Stimulated activated CD4-positive, alpha-beta T cell treated with anti-CD3 and anti-CD28 coated beads, Interleukin-1b, Interleukin-23, amount 100 ng/mL, for 4 hours (primary cell): ENCODE data around the gene SLC7A8.

Experiments used
- DNase-seq, 2 donors: peaks; one replicate each; pipeline ENCODE4 v3.0.0-alpha.2; 2020; ENCODE audit warnings: low read depth in 2 of 2

The SLC7A8 gene

DNA sequence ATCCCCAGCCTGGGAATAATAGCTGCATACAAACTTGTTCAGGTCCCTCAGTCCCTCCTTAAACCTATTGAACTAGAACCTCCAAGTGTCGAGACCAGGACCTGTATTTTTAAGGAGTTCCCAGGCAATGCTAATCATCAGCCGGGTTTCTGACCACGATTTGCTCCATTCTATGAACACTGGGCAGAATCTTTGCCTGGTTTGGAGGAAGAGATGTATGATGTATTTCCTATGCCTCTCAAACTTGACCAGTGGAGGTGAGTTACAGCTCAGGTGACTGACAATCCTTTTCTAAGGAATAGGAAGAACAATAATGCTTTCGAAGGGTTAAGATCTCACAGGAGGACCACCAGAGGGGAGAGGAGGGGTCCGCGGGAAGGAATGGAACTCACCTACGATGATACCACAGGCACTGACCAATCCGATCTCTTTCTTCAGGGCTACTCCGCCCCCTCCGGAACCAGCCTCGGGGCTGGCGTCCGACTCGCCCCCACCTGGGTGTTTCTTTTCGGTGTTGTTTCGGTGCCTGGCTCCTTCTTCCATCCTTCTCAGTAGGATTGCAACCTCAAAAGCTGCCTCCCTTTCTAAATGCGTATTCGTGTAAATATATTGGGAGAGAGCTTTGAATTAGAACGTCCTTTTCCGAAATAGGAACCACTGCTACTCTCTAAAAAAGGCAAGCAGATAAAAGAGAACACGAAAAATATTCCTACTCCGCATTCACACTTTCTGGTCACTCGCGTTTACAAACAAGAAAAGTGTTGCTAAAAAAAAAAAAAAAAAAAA is 895 bp downstream of the SLC7A8 start:
- DNase-seq: peak; percentile 8 to 11

DNA sequence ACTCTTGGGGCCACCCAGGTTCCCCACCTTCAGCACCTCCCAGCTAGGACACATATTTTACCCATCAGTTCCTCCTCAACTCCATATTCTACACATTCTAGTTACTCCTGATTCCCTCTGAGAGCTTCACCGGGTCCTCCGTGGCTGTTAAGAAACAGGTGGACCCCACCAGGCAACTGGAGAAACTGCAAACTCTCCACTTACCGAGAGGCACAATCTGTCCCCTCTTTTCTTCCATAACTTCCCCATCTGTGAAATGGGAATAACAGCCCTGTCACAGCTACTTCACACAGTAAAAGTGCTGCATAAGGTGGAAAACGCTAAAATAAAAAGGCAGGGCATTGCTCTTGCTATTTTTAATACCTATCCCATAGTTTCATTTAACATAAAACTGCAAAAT is 1.5 kb downstream of the SLC7A8 start:
- no peak for DNase-seq

DNA sequence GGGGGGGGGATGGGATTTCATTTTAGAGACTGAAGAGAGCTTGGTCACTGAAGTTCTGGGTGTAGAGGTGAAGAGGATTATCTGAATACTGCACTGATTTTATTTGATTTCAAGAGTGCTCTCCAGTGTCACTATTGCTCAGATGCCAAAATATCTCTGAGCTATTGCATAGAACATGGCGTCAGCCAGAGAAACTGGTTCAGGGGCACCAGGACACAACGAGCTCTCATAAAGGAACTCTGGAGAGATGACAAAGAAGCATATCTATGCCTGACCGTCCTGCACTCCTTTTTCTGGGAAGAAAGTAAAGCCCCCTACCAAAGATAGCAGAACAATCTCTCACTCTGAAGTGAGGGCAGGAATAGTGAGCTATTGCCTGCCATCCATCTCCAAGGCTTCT is 2.0 kb downstream of the SLC7A8 start:
- no peak for DNase-seq

DNA sequence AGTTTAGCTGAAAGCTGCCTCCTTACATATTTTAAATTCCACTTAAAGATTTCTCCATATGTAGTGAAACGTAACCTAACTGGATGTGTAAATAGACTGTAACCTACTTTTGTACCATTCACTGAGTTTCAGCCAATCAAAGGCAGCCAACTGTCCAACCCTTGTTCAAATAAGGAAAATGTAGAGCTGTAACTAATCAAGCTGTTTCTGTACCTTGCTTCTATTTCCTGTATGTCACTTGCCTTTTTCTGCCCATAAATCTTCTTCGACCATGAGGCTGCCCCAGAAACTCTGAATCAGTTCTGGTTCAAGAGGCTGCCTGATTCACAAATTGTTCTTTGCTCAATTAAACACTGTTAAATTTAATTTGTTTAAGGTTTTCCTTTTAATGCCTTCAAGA is 6.3 kb downstream of the SLC7A8 start:
- DNase-seq: no peak

DNA sequence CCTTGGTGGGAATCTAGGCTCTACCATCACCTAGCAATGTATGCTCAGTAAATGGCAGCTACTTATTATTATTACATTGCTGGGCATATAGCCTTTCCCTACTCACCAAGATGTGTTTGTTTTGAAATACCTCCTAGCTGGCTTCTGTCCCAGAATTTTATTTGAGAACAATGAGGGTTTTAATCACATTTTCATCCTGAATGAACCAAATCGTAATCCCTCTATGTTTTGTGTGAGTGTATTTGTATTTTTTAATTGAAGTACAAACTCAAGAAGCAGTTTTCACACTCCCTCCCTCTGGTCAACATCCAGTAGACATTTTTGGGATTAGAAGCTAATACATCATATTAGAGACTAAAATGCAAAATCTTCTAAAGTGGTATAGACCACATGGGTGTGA is 7.6 kb downstream of the SLC7A8 start:
- no peak for DNase-seq

DNA sequence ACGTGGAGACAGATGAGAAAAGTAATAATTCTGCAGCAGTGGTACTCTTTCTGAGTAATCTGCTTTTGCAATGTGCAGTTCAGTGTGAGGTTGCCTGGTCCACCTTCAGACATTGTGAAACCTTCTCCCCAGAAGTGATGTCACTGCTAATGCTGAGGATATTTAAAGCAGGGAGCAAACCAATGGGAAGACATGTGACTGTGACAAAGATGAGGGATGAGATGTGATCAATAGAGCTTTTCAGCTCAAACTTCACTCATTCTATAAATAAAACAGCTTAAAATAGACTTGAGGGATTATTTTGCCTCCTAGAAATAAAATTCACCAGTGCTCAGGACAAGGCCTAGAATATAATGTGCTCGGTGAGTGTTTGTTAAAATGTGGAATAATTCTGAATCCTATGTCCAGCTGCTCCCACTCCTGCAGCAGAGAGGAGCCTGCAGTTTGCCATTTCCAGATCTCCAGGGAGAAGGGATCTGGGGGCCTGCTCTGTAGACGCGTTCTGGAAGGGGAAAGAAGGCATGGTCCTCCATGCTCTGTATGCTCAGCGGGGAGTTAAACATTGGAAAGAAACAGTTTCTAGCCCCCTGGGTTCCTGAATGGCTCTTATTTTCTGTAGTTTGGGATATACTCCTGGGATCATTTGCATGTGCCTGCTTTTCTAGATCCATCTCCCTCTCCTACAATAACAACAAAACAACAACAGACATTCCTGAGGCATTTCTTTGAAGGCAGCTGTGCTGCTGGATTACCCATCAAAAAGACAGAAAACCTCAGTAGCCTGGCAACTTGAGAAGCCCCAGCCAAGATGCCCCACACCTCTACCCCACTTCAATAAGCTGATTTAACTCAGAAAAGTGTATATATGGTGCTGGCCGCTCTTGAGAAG is 8.9 kb downstream of the SLC7A8 start:
- no peak for DNase-seq

DNA sequence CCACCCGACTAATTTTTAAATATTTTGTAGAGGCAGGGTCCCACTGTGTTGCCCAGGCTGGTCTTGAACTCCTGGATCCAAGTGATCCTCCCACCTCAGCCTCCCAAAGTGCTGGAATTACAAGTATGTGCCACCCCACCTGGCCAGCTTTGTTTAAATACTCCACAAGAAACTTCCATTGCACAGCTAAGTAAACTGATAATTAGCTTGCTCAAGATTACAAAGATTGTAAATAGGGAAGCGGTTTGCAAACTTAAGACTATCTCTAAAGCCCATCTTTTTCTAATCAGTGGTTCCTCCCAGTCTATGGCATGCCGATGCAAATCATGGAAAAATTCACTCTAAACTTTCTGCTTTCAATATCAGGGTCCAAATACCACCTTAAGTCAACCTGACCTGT is 9.7 kb downstream of the SLC7A8 start:
- no peak for DNase-seq

DNA sequence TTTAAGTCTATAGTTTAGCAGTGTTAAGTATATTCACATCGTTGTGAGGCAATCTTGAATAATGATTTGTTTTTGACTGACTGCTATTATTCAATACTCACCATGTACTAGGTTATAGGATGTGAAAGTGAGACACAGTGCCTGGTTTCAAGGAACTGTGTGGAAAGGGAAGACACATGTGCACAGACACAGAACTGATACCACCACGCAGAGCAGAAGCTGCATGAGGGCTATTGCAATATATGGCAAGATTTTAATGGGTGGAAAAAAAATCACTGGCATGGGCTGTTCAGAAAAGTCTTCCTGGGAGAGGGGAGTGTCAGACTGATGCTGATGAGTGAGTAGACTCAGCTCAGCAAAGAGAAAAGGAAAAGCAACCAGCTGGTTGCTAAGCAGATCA is 10.4 kb downstream of the SLC7A8 start:
- no peak for DNase-seq

DNA sequence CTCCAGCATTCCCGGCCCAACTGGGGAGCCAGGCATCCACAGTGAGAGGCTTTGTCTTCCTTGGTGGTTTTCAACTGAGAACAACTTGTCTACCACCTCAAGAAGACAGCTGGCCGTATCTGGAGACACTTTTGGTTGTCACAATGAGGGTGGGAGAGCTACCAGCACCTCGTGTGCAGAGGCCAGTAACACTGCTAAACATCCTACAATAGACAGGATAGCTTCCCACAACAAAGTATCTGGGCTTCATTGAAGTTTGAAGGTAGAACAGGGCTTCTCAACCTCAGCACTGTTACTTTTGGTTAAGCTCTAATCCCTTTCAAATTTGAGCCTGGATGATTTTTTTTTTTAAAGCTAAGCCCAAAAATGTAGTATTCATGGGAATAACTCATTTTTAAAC is 10.9 kb downstream of the SLC7A8 start:
- no peak for DNase-seq

DNA sequence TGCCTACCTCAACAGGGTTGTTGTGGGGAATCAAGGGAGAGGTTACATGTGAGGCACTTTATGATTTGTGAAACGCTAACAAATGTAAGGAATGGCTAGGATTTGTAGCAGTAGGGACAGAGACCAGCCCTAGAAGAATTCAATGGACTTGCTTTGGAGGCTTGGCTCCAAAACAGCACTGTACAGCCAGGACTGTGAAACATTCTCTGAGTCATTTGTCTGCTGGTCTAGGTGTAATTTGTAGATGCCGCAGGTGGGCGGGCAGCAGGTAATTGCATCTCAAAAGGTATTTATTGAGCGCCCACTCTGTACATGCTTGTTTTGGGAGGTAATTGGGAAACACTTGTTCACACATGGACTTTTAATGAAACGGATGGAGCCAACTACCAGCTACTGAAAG is 11.4 kb downstream of the SLC7A8 start:
- DNase-seq: no peak

DNA sequence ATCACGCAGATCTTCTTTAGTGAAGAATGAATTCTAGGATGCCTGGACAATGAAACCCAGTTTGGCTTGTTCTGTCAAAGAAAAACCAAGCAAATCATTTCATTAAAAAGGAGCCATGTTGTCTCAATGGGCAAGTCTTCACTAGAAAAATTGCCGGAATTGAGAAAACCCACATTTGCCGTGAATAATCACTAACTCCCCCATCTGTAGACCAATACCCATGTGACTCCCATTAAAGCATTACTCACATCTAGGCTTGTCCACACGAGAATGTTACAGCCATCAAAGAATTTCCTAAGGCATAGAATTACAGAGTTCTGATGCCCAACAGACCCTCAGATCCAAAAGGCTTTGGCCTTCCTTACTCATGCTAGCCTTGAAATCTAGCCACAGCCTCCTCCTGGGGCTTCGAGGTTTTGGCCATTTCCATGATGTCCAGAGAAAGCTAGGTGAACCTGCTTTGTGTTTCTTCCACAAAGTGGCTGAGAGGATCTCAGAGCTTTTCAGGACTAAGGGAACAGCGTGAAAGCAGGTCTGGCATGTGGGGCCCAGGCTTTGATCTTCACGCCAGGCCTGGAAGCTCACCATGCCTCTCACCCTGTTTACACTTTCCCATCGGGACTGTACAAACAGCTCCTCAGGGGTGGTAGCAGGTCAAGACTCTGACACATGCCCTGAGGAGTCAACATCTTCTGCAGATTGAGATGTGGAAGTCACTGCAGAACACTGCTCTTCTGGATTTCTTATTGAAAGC is 12.1 kb downstream of the SLC7A8 start:
- DNase-seq: no peak

DNA sequence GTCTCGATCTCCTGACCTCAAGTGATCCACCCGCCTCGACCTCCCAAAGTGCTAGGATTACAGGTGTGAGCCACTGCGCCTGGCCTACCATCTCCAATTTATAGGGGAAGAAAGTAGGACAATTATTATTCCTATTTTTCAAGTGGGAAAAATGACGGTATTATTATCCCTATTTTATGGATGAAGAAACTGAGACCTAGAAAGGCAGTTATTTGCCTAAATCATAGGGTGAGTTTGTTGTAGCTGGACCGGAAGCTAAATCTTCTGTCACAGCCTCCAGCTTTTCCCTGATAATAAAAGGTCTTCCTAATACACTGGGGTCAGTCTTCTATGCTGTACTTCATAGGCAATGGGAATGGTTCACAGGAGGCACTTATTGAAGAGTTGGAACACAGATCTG is 13.8 kb downstream of the SLC7A8 start:
- no peak for DNase-seq

DNA sequence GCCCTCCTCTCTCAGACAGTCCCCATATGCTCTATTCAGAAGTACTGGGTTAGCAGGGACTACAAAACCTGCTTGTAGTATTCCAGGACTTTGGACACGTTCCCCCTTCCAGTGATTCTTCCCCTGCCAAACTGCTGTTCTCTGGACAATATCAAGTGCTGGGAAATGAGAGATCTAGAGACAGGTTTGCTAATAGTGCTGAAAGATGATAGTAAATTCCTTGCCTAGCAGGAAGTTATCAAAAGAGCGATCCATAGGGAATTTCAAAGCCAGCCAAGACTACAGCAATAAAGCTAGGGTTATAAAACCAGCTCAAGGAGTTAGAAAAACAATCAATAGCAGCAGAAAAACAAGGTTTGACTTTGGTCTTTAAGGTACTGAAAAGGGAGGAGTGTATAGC is 15.2 kb downstream of the SLC7A8 start:
- no peak for DNase-seq

DNA sequence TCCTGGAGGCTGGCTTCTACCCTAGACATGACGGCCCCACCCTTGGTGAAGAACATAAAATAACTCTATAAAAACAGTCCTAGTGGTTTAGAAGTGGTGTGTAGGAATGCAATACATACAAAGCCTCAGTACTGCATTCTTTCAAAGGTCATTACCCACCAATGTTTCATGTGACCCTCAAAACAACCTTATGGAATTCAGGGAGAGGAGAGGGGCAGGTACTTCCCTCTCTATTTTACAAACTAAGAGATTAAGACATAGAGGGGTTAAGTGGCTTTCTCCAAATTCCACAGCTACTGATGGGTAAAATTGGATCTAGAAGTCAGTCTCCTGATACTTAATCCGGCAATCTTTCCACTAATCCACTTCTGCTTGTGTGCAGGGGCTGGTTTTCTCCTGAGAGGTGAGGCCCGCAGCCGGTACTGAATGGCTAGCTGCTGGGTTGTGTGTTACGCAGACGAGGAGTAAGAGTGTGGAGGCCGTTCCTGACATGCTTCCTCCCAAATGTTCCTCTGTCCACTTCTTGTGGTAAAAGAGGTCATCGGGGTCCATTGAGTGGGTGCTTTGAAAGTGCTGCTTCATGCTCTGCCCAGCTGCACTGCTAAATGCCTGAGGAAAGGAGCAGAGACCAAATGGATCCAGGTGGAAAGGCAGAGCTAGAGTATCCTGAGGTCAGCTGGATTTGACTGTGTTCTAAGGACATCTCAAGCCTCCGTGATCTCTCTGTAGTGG is 16.2 kb downstream of the SLC7A8 start:
- DNase-seq: no peak

DNA sequence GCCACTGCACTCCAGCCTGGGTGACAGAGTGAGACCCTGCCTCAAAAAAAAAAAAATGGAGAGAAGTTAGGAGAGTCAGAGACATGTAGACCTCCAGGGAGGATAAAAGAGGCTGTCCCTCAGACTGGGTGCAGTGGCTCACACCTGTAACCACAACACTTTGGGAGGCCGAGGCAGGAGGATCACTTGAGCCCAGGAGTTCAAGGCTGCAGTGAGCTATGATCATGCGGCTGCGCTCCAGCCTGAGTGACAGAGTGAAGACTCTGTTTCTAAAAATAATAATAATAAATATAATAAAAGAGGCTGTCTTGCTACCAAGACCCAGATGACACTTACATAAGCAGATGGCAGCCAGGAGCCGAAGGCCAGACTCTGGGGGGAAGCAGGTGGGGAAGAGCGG is 18.5 kb downstream of the SLC7A8 start:
- DNase-seq: no peak

DNA sequence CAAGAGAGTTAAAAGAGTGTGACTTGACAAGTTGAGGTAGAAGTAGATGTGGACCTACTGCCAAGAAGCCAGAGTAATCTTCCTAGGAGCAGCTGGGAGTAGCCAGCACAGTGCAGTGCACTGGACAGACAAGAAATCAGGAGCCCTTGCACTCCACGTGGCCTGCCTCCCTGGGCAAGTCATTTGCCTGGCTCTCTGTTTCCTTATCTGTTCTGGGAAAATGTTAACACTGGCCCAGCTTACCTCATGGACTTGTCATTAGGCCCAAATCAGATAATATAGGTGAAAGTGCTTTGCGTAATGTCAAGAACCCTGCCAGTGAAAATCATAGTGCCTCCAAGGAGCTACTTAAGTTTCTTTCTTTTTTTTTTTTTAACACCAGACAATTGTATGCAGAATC is 19.2 kb downstream of the SLC7A8 start:
- no peak for DNase-seq

DNA sequence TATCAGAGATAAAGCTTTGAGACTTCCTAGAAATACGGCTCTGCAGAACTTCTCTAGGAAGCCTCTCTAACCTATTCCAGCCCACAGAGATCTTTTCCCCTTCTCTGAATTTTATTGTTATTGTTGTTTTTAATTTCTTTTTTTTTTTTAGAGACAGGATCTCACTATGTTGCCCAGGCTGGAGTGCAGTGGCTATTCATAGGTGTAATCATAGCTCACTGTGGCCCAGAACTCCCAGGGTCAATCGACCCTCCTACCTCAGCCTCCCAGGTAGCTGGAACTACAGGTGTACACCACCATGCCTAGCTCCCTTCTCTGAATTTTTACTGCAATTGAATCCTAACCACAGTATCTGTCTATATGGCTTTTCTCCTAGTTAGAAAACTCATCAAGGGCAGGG is 19.6 kb downstream of the SLC7A8 start:
- DNase-seq: no peak

DNA sequence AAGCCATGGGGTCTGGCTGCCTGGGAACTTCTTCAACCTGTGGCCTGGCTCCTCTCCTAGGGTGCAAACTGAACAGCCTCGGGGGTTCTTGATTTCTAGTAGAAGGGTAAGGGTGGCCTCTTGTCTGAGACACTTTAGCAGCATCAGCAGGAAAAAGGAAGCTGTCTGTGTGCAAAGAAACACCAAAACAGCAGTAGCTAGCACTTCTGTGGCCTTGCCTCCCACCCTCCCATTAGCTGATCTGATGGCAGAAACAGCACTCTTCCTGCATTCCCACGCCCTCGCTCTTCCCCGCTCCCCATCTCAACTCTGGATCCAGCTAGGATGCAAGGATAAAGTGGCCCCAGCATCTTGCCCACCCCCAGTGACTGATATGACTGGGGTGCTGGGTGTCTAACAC is 20.7 kb downstream of the SLC7A8 start:
- DNase-seq: no peak

DNA sequence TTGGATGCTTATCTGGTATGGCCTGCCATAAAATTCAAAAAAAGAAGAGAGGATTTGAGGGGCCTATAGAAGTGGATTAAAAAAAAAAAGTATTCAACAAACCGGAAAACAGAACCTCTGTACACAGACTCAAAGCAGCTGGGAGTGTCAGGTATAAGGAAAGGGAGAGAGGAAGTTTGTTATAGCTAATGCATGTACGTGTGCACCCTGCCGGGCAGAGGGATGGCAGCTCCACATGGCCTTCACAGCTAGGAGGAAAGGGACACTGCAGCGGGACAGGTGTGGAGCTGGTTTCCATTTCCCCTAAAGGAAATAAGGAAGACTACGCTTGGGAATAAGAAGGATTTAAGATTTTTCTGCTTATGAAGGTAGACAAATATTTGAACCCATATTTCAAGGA is 21.5 kb downstream of the SLC7A8 start:
- no peak for DNase-seq

DNA sequence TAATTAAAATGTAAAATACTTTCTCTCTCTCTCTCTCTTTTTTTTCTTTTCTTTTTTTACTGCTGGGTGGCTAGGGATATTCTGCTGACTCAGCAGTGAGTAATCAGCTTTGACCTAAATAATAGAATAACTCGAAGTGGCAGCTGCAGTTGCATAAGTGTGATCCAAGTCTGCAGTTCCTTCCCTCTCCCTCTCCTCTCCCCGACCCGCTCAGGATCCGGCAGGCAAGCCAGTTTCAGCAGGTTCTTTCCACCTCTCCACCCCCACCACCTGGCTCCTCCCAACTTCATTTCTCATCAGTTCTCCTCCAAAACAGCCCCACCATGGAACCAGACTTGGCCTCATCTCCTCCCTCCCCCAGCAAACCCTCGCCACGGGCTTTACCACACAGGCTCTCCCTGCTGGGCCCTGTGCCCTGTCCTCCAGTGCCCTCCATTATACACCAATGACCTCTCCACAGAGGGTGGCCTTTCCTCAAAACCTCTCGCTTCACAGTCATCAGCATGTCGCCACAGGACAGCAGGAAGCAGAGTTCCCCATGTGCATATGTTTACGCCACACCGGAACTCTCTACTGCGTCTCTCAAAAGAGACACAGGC is 22.4 kb downstream of the SLC7A8 start:
- DNase-seq: no peak

DNA sequence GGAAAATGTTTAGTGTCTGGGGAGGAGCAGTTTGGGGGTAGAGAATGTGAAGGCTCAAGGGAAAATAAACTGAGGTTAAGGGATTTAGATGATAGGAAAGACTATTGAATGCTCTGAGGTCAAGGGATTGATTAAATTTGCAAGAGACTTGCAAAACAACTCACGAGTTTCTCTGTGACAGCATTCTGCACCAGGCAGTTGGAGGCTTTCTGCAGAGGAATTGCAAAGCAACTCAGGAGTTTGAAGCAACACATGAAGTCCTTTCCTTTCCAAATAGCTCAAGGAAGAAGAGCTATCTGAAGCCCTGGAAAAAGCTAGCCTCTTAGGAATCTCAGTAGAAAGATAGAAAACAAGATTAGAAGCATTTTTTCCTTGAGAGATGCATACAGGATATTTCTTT is 23.9 kb downstream of the SLC7A8 start:
- no peak for DNase-seq
